COLO829 (cell line): Measurements from ENCODE around the gene ANKS1B.
"Not testable (repeated sequence)": the region's sequence is repeated elsewhere in the genome, so short reads cannot be mapped to it uniquely, and the experiment has no call there.

Experiments
- DNase-seq: peaks from one replicate; pipeline ENCODE4 v3.0.0; 2012; ENCODE audit warnings: low spot score

ANKS1B gene

DNA sequence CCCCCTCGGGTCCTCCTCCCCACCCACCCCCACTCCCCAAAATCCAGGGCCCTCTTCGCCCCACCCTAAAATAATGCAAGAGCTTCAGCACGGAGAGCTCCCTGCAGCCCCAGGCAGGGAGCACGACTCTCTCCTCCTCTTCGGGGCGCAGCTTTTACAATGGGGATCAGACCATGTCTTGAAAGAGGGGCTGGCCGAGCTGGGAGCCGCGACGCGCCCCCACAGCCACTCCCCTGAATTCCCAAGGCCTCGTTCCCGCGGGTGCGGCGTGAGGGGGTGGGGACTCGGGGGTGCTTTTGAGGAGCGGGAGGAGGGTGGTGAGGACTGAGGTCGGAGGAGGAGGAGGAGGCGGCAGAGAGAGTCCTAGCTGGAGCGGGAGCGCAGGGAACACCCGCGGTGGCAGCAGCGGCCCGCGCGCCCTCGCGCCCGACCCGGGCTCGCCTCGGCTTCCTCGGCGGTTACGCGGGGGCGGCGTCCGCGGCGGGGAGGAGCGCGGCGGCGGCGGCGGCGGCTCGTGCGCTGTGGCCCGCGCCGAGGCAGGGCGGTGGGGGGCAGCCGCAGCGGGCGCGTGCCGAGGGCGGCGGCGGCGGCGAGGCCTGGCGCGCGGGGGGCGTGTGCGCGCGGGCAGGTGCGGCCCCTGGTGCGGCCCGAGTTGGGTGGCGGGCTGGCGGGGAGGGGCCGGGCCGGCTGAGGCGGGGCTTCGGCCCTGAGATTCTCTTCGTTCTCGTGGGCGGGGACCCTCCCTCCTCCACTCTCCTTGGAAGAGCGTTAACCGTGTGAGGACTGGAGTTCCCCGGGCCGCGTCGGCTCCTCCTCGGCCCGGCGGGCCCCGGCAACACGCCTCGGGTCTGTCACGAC lies at the start of gene ANKS1B:
Gene ANKS1B (minus strand): TSS at position 666 of the 858 bp plus-strand sequence. CDS start 699 bp downstream, outside the sequence.
- DNase-seq: no peak

GRCh38 chr12:100031836-100032235 lies 47.1 kb upstream of the ANKS1B start:
- DNase-seq: no peak

DNA sequence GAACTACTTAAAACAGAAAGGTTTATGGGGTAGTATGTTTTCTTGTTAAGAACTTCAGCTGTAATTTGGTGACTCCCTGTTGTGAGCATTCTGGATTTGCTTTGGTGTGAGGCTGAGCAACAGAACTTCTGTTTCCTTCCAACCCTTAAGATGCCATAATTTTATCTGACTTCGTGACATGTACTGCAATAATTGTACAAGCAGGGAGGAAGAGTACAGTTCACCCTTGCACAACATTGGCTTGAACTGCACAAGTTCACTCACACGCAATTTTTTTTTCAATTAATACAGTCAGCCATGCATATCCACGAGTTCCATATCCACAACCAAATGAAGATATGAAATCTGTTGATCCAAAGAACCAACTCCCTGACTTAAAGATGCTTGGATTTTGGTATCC lies 42.9 kb upstream of the ANKS1B start:
- no peak for DNase-seq

DNA sequence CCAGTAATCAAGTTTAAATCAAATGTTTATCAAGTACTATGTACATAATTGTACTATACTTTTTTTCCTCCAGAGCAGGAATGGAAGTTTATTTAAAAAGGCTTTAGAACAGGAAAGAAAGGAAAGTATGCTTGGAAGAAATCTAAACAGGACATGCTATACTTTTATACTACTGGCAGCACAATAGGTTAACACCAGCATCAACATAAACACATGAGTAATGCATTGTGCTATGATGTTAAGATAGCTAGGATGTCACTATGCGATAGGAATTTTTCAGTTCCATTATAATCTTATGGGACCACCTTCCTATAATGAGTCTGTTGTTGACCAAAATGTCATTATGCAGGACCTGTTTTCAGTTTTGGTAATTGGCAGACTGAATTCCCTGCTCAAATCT lies 41.5 kb upstream of the ANKS1B start:
- no peak for DNase-seq

DNA sequence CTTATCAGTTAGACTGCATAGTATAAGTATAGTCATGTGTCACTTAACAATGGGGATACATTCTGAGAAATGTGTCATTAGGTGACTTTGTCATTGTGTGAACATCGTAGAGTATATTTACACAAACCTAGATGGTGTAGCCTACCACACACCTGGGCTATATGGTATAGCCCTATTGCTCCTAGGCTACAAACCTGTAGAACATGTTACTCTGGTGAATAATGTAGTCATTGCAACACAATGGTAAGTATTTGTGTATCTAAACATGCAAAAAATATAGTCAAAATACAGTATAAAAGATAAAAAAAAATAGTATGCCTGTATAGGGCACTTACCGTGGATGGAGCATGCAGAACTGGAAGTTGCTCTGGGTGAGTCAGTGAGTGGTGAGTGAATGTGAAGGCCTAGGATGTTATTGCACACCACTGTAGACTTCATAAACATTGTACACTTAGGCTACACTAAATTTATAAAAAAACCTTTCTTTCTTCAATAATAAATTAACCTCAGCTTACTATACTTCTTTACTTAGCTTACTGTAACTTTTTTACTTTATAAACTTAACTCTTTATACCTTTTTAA lies 40.3 kb upstream of the ANKS1B start:
- DNase-seq: no peak

DNA sequence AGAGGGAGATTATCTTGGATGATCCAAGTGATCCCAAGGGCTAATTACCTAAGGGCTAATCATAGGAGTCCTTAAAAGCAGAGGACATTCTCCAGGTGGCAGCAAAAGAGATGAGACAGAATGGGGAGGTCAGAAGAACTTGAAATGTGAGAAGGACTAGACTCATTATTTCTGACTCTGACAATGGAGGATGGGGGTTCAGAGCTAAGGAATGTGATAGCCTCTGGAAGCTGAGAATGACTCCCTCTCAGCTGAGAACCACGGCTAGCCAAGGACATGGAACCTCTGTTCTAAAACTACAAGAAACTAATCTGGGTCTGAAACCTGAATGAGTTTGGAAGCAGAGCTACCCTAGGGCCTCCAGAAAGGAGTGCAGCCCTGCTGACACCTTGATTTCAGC lies 35.6 kb upstream of the ANKS1B start:
- no peak for DNase-seq

GRCh38 chr12:100017056-100017455 lies 32.3 kb upstream of the ANKS1B start:
- no peak for DNase-seq

DNA sequence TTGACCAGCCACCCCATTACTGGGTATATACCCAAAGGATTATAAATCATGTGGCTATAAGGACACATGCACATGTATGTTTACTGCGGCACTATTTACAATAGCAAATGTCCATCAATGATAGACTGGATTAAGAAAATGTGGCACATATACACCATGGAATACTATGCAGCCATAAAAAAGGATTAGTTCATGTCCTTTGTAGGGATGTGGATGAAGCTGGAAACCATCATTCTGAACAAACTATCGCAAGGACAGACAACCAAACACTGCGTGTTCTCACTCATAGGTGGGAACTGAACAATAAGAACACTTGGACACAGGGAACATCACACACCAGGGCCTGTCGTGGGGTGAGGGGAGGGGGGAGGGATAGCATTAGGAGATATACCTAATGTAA lies 31.6 kb upstream of the ANKS1B start:
- not testable (repeated sequence) for DNase-seq

DNA sequence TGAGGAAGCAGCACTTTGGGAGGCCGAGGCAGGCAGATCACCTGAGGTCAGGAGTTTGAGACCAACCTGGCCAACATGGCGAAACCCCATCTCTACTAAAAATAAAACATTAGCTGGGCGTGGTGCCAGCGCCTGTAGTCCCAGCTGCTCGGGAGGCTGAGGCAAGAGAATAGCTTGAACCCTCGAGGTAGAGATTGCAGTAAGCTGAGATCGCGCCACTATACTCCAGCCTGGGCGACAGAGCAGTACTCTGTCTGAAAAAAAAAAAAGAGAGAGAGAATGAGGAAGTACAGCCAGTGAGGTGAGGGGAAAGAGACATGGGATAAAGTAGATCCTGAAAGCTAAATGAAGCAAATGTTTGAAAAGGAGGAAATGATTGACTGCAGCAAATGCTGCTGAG lies 21.1 kb upstream of the ANKS1B start:
- not testable (repeated sequence) for DNase-seq

DNA sequence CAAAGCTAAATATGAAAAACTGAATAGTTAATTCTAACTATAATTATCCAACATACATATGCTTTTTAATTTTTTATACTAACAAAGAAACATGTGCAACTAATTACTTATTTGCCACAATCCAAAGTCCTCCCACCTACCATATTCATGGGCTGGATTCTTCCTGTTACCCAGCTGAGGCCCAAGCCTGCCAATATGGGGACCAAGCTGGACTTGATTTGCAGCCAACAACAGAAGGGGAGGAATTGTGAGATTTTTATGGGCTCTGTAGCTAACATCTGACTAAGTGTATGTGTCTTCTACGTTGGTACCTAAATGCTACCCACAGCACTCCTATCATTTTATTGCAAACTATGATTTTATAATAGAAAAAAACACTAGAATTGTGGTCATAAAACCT lies 13.1 kb upstream of the ANKS1B start:
- DNase-seq: no peak

DNA sequence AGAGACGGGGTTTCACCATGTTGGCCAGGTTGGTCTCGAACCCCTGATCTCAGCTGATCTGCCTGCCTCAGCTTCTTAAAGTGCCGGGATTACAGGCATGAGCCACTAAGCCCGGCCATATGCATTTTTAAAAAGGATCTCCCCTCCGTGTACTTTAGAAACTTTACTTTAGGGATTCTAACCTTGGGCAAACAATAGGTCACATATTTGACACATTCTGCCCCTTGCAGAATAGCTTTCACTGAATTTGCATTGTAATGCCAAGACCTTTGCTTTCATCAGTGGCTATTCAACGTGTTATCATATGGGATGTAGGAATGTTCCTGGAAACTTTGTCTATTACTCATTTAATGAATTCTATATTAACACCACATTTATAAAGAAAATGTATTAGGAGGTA lies 11.4 kb upstream of the ANKS1B start:
- DNase-seq: no peak

- no peak for DNase-seq
These were observed 895 bp upstream of the ANKS1B start for GRCh38 chr12:99985631-99986030.

DNA sequence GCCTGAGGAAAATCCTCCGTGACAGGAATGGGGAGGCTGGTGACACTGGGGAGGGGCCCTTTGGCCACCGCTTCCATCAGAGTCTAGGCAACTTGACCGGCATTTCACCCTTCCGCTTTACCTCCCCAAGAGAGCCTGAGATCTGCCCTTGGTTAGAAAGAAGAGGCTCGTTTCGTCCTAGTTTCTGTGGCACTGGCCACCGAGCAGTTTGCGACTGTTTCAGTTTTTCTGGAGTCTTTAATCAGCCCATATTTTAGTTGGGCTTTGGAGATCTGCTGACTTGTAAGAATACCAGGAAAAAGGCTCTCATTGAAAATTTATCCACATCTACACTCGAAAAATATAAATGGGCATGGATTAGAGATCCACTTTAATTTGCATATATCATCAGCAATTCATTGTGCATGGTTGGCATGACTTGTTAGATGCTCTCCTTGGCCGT lies 414 bp upstream of the ANKS1B start:
- no peak for DNase-seq

- no peak for DNase-seq
These were observed 1.1 kb downstream of the ANKS1B start for GRCh38 chr12:99983456-99984258.

DNA sequence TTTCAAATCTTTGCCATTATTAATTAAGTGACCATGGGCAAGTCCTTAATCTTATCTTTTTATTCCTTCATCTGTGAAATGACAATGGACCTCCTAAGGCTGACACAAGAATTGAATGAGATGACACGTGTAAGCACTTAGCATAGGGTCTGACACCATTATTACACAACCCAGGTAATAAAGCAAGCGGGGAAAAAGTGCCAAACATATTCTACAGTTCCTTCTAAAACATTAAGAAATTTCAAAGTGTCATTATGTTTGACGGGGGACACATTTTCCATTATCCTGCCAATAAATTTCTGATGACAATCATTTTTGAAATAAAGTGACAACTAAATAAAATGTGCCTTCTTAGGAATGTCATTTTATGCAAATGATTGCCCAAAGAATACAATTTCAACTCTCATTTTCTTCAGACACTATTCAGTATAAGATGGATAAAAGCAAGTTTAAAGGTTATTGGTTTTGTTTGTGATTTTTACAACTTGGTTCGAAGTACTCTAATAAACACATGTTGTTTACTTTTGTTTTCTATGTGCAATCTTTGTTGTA lies 3.0 kb downstream of the ANKS1B start:
- DNase-seq: no peak

GRCh38 chr12:99979471-99979870 lies 5.3 kb downstream of the ANKS1B start:
- DNase-seq: no peak

GRCh38 chr12:99978152-99978551 lies 6.6 kb downstream of the ANKS1B start:
- DNase-seq: no peak

DNA sequence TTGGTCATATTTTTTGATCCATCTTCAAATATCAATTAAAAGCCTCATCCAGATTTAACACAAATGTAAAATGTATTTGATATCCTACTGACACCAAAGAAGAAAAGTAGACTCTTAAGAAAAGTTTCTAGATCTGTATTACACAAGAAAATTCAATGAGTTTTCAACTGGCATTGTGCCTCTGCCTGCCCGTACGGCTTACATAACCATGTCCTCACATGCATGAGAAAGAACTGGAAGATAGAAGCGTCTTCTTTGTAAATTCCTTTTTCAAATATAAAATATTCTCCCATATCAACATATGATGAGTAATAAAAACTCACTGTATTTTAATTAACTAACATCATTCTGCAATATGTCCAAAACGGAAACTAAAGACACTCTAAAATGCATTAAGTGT lies 7.2 kb downstream of the ANKS1B start:
- no peak for DNase-seq

GRCh38 chr12:99976762-99977161 lies 8.0 kb downstream of the ANKS1B start:
- DNase-seq: no peak

DNA sequence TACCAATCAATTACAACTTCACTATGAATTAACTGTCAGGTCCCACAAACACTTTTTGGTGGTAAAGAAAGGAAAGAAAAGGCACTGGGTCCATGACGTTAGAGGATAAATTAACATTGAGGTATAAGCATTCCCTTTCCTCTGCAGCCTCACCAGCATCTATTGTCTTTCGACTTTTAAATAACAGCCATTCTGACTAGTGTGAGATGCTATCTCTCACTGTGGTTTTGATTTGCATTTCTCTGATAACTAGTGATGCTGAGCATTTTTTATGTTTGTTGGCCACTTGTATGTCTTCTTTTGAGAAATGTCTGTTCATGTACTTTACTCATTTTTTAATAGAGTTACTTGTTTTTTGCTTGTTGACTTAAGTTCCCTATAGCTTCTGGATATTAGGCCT lies 9.4 kb downstream of the ANKS1B start:
- no peak for DNase-seq

DNA sequence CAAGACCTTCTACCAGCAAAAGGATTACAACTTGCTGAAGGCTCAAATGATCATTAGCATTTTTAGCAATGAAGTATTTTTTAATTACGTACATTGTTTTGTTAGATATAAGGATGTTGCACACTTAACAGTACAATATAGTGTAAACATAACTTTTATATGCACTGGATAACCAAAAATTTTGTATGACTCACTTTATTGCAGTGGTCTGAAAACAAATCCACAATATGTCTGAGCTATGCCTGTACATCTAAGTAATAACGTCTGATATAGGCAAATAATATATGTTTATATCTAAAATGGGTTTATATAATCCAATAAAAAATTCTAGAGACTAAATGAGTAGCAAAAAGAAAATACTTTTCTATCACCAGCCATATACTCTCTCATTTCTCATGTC lies 10.6 kb downstream of the ANKS1B start:
- DNase-seq: no peak

GRCh38 chr12:99966429-99966828 lies 18.3 kb downstream of the ANKS1B start:
- no peak for DNase-seq

GRCh38 chr12:99960311-99960710 lies 24.4 kb downstream of the ANKS1B start:
- DNase-seq: no peak
